DND-41 (cell line): Measurements from ENCODE around the gene PPP4C.
A peak's percentile ranks its signal among the peaks of the same experiment; 100 is the strongest.

Source experiments
- ATAC-seq: fragments of 200-7000 bp; cut with Tn5 transposase; 3 replicates; pipeline ENCODE4 v1.9.1; 2021; ENCODE audit warnings: low read depth; ENCODE audit not compliant: insufficient read depth
- DNase-seq: peaks from one replicate; pipeline ENCODE4 v3.0.0-alpha.2; 2020
- H2AFZ ChIP-seq: 2 replicates; pipeline ENCODE4 v1.6.0; 2012; ENCODE audit warnings: low read depth, low read length
- H3K27ac ChIP-seq: 2 replicates; pipeline ENCODE4 v1.5.1; 2012; ENCODE audit warnings: low read length, inconsistent platforms
- H3K27me3 ChIP-seq: fragments of 200-600 bp; sonication (generic); 2 replicates; pipeline ENCODE4 v1.6.0; 2012; ENCODE audit warnings: low read length, mild to moderate bottlenecking, inconsistent platforms; ENCODE audit not compliant: insufficient read depth, poor library complexity
- H3K36me3 ChIP-seq: 2 replicates; pipeline ENCODE4 v1.5.1; 2012; ENCODE audit warnings: low read length, inconsistent platforms; ENCODE audit not compliant: insufficient read depth
- H3K4me1 ChIP-seq: 2 replicates; pipeline ENCODE4 v1.5.1; 2012; ENCODE audit warnings: mild to moderate bottlenecking, low read length; ENCODE audit not compliant: insufficient read depth
- H3K4me2 ChIP-seq: 2 replicates; pipeline ENCODE4 v1.6.0; 2012; ENCODE audit warnings: mild to moderate bottlenecking, moderate library complexity, low read length, inconsistent platforms; ENCODE audit not compliant: insufficient read depth
- H3K4me3 ChIP-seq, 2 experiments: fragments of 200-600 bp in 1 of 2; shearing (Covaris generic) in 1 of 2; 2 replicates each; pipeline ENCODE4 v1.5.1; 2012 to 2016; ENCODE audit warnings: inconsistent platforms in 2 of 2, low read length in 2 of 2, mild to moderate bottlenecking in 2 of 2, low read depth in 1 of 2, moderate library complexity in 1 of 2
- H3K79me2 ChIP-seq: 2 replicates; pipeline ENCODE4 v1.6.0; 2012; ENCODE audit warnings: low read length, inconsistent platforms; ENCODE audit not compliant: insufficient read depth
- H3K9ac ChIP-seq: 2 replicates; pipeline ENCODE4 v1.6.0; 2012; ENCODE audit warnings: low read depth, mild to moderate bottlenecking, inconsistent platforms, low read length, moderate library complexity
- H3K9me3 ChIP-seq: 2 replicates; pipeline ENCODE4 v1.5.1; 2012; ENCODE audit warnings: low read length, moderate library complexity, mild to moderate bottlenecking, inconsistent platforms; ENCODE audit not compliant: insufficient read depth, severe bottlenecking
- H4K20me1 ChIP-seq: 2 replicates; pipeline ENCODE4 v1.6.0; 2012; ENCODE audit warnings: low read length; ENCODE audit not compliant: insufficient read depth
- CTCF ChIP-seq: IDR thresholded peaks from 2 replicates; pipeline ENCODE4 v1.5.1; 2012; ENCODE audit warnings: borderline replicate concordance, low read length, moderate library complexity, mild to moderate bottlenecking; ENCODE audit not compliant: poor library complexity, severe bottlenecking; ENCODE audit errors: extremely low read depth
- EZH2 ChIP-seq: IDR thresholded peaks from 3 replicates; pipeline ENCODE4 v1.6.1; 2012; ENCODE audit warnings: borderline replicate concordance, low read depth, mild to moderate bottlenecking, moderate library complexity, low read length, inconsistent platforms; ENCODE audit not compliant: severe bottlenecking

The PPP4C gene

GRCh38 chr16:30063278-30063892 lies 12.4 kb upstream of the PPP4C start:
- Histone ChIP-seq H3K27ac (peak overlapping the region; percentile 99), H3K9me3 (no peaks in the 10 kb centered on the region), H2AFZ (peak overlapping the region; percentile 92; the same call in 1 of the 2 replicates), H3K36me3 (peaks cover 31% of the 10 kb centered on the region), H3K4me2 (peak overlapping the region; percentile 93), H3K27me3 (no peaks in the 10 kb centered on the region), H3K4me3 (peak overlapping the region; percentile 83 to 89; a peak in 3 of 4 replicates), H4K20me1 (peaks cover 24% of the 10 kb centered on the region), H3K9ac (peak overlapping the region; percentile 94), H3K79me2 (peaks cover 50% of the 10 kb centered on the region), H3K4me1 (peaks cover 32% of the 10 kb centered on the region)
- DNase-seq (no peak), ATAC-seq (no peak)
- TF ChIP-seq CTCF: no peak

DNA sequence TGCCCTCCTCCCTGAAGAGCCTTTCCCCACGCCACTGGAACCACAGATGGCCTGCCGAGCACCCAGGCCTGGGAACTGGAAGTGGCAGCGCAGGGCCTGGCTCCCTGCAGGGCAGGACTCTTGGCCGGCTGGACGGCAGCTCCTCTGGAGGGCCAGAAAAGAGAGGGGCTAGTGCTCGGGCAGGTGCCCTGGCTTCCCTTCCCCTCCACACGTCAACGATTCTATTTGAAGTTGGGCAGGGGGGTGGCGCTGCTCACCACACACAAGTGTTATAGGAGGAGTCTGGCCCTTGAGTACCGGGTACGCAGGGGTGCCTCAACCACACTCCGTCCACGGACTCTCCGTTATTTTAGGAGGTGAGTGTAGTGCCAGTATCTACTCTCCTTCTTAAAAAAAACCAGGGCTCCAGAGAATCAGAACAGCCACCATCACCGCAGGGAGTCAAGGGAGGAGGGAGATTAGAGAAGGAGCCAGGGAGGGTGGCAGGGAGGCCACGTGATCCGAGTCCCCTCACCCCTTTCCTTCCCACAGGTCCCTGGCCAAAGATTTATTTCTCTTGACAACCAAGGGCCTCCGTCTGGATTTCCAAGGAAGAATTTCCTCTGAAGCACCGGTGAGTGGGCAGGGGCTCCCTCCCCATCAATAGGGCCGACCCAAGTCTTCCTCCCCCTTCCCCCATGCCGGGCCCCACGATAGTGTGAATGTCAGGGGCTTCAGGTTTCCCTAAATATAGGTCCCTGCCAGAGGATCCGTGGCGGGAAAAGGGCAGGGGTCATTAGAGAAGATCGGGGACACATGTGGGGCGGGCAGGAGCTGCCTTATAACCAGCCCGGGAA lies 11.7 kb upstream of the PPP4C start:
- H3K4me2 ChIP-seq: peak overlapping the region; percentile 93
- H3K36me3 ChIP-seq: peaks cover 38% of the 10 kb centered on the region
- H3K4me3 ChIP-seq: peak overlapping the region; percentile 83 to 89
- H3K4me1 ChIP-seq: peaks cover 39% of the 10 kb centered on the region
- peak overlapping the region; percentile 92 for H2AFZ ChIP-seq
- peak; percentile 55 for ATAC-seq
- H3K79me2 ChIP-seq: peaks cover 57% of the 10 kb centered on the region
- H4K20me1 ChIP-seq: peaks cover 32% of the 10 kb centered on the region
- no peaks in the 10 kb centered on the region for H3K27me3 ChIP-seq
- TF ChIP-seq EZH2 (no peak), CTCF (peak; percentile 69)
- H3K27ac ChIP-seq: peak overlapping the region; percentile 99
- no peaks in the 10 kb centered on the region for H3K9me3 ChIP-seq
- peak; percentile 84 for DNase-seq
- H3K9ac ChIP-seq: peak overlapping the region; percentile 94

GRCh38 chr16:30064729-30065101 lies 11.1 kb upstream of the PPP4C start:
- Histone ChIP-seq H2AFZ (peak overlapping the region; percentile 92), H3K4me2 (peak overlapping the region; percentile 93), H3K4me1 (peaks cover 45% of the 10 kb centered on the region), H3K79me2 (peaks cover 63% of the 10 kb centered on the region), H3K4me3 (peak overlapping the region; percentile 83 to 89), H4K20me1 (peaks cover 38% of the 10 kb centered on the region), H3K9me3 (no peaks in the 10 kb centered on the region), H3K9ac (peak overlapping the region; percentile 94), H3K27ac (peak overlapping the region; percentile 99), H3K27me3 (no peaks in the 10 kb centered on the region), H3K36me3 (peaks cover 42% of the 10 kb centered on the region)
- ATAC-seq (no peak), DNase-seq (no peak)
- TF ChIP-seq CTCF (no peak), EZH2 (no peak)
